HFFc6 (cell line): Measurements from ENCODE around the gene CLDN9. TPM values are rescaled to one million over a fixed set of nuclear protein-coding genes. Genes with fewer than 3 reads are reported as not detected.

Source experiments
- DNase-seq: peaks from one replicate; pipeline ENCODE4 v3.0.0-alpha.2; 2018
- H3K27ac Mint-ChIP-seq: 2 replicates; pipeline ENCODE4 v1.8.0; 2020; ENCODE audit warnings: mild to moderate bottlenecking, mixed read lengths
- H3K27me3 Mint-ChIP-seq: 2 replicates; pipeline ENCODE4 v1.8.0; 2021; ENCODE audit warnings: mild to moderate bottlenecking, moderate library complexity, mixed read lengths; ENCODE audit not compliant: insufficient read depth
- H3K36me3 Mint-ChIP-seq: 2 replicates; pipeline ENCODE4 v1.8.0; 2021; ENCODE audit warnings: low read depth, mixed read lengths
- H3K4me1 Mint-ChIP-seq: 2 replicates; pipeline ENCODE4 v1.8.0; 2020; ENCODE audit warnings: low read depth, mixed read lengths
- H3K4me3 Mint-ChIP-seq: 2 replicates; pipeline ENCODE4 v1.8.0; 2020; ENCODE audit warnings: mild to moderate bottlenecking, moderate library complexity, mixed read lengths
- H3K9me3 Mint-ChIP-seq: 2 replicates; pipeline ENCODE4 v1.8.0; 2020; ENCODE audit warnings: mild to moderate bottlenecking, mixed read lengths
- total RNA-seq, 6 experiments: library from RNA; stranded (reverse); fragmentation: NEBNext Ultra II Directional; extraction: Animal tissue kit (Norgen Biotek cat#: 25700); gene quantifications; 2 replicates in 1 of 6; 3 replicates in 5 of 6; pipeline ENCODE4 v1.2.3, GENCODE V29; 2021
- TF ChIP-seq, protein P1 (sequence below): fragments of 200-600 bp; sonication (generic); IDR thresholded peaks from 2 replicates; pipeline ENCODE4 v1.5.0; 2021; ENCODE audit warnings: antibody characterized with exemption, mild to moderate bottlenecking

CLDN9 gene
- total RNA-seq, 6 experiments from 2014 or later, result not detected

DNA sequence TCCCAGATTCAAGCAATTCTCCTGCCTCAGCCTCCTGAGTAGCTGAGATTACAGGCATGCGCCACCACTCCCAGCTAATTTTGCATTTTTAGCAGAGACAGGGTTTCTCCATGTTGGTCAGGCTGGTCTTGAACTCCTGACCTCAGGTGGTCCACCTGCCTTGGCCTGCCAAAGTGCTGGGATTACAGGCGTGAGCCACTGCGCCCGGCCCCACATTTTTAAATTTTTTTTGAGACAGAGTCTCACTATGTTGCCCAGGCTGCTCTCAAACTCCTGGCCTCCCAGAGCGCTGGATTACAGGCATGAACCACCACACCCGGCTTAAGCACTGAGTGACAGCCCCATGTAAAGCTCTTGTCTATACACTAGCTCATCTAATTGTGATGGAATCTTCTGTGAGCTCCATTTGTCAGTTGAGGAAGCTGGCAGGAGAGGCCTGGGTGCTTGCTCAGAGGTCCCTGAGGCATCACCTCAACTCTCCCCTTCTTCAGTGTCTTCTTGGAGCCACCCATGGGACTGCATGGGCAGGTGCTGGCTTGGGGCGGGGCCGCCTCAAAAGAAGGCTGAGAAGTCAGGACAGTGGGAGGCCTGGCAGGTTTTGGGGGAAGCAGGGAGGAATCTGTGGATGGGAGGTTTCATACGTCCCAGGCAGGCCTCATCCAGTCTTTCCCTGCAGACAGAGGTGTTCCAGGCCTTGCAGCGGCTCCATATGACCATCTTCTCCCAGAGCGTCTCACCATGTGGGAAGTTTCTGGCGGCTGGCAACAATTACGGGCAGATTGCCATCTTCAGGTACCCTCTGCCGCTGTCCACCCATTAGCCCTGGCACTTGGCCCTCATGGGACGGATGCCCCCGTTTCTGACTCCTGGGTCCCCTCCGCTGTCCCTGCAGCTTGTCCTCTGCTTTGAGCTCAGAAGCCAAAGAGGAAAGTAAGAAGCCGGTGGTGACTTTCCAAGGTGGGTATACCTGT is 12.6 kb downstream of the CLDN9 start:
- Mint-ChIP-seq H3K27me3 (peaks cover 58% of the 10 kb centered on the region), H3K36me3 (peaks cover 45% of the 10 kb centered on the region), H3K4me1 (peaks cover 33% of the 10 kb centered on the region), H3K27ac (peak overlapping the region; percentile 40), H3K9me3 (peaks cover 11% of the 10 kb centered on the region), H3K4me3 (peak overlapping the region; percentile 99)
- DNase-seq, result no peak
- TF ChIP-seq, protein P1, sequence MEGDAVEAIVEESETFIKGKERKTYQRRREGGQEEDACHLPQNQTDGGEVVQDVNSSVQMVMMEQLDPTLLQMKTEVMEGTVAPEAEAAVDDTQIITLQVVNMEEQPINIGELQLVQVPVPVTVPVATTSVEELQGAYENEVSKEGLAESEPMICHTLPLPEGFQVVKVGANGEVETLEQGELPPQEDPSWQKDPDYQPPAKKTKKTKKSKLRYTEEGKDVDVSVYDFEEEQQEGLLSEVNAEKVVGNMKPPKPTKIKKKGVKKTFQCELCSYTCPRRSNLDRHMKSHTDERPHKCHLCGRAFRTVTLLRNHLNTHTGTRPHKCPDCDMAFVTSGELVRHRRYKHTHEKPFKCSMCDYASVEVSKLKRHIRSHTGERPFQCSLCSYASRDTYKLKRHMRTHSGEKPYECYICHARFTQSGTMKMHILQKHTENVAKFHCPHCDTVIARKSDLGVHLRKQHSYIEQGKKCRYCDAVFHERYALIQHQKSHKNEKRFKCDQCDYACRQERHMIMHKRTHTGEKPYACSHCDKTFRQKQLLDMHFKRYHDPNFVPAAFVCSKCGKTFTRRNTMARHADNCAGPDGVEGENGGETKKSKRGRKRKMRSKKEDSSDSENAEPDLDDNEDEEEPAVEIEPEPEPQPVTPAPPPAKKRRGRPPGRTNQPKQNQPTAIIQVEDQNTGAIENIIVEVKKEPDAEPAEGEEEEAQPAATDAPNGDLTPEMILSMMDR, result no peak

DNA sequence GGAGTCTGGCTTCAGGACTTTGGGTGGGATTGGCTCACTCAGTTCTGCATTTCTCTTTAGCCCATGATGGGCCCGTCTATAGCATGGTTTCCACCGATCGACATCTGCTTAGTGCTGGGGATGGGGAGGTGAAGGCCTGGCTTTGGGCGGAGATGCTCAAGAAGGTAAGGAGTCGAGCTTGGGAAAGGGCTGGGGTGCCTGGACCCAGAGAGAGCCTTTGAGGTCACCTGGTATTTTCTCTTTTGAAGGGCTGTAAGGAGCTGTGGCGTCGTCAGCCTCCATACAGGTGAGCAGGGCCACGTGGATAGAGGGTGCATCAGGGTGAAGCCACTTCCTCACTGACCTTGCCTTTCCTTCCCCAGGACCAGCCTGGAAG is 13.3 kb downstream of the CLDN9 start:
- Mint-ChIP-seq H3K4me1 (peaks cover 33% of the 10 kb centered on the region), H3K9me3 (peaks cover 11% of the 10 kb centered on the region), H3K36me3 (peaks cover 41% of the 10 kb centered on the region), H3K27me3 (peaks cover 64% of the 10 kb centered on the region), H3K4me3 (no peak overlapping the region), H3K27ac (peak overlapping the region; percentile 40)
- DNase-seq, result no peak
- TF ChIP-seq, protein P1, result no peak

DNA sequence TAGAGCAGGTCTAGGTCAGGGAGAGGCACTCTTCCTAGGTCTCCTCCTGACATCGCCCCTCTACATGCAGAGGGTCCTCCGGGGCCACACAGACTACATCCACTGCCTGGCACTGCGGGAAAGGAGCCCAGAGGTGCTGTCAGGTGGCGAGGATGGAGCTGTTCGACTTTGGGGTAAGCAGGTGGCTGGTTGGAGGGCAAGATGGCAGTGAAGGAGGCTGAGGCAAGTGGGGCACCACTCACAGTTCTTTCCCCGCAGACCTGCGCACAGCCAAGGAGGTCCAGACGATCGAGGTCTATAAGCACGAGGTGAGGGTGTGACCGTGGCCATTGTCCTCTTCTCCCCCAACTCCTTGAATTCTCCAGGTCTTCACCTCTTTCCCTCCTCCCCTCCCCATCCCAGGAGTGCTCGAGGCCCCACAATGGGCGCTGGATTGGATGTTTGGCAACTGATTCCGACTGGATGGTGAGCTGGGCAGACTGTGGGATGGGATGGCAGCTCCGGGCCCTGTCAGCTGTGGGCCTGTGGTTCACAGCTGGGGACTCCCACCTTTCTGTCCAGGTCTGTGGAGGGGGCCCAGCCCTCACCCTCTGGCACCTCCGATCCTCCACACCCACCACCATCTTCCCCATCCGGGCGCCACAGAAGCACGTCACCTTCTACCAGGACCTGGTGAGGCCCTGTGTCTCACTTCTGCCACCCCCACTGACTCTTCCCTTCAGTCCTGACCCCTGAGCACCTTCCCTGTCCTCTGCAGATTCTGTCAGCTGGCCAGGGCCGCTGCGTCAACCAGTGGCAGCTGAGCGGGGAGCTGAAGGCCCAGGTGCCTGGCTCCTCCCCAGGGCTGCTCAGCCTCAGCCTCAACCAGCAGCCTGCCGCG is 14.1 kb downstream of the CLDN9 start:
- peaks cover 32% of the 10 kb centered on the region for H3K36me3 Mint-ChIP-seq
- DNase-seq, result no peak
- H3K4me1 Mint-ChIP-seq, result peaks cover 30% of the 10 kb centered on the region
- TF ChIP-seq, protein P1, result no peak
- H3K27ac Mint-ChIP-seq, result no peak overlapping the region
- no peak overlapping the region for H3K4me3 Mint-ChIP-seq
- peaks cover 11% of the 10 kb centered on the region for H3K9me3 Mint-ChIP-seq
- H3K27me3 Mint-ChIP-seq, result peaks cover 60% of the 10 kb centered on the region

DNA sequence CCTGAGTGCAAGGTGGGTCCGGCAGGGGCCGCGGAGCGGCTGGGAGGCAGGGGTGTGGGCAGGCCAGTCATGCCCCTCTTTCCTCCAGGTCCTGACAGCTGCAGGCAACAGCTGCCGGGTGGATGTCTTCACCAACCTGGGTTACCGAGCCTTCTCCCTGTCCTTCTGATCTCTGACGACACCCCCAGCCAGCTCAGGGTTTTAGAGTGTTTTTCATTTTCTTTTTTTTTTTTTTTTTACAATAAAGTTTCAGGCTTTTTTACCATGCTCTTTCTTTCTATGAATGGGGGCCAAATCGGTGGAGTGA is 14.7 kb downstream of the CLDN9 start:
- Mint-ChIP-seq H3K9me3 (peaks cover 11% of the 10 kb centered on the region), H3K36me3 (peaks cover 26% of the 10 kb centered on the region), H3K4me3 (no peak overlapping the region), H3K4me1 (peaks cover 24% of the 10 kb centered on the region), H3K27ac (0 out of 2 replicates have a peak overlapping the region, but pooled peaks have one; percentile 18), H3K27me3 (peaks cover 58% of the 10 kb centered on the region)
- DNase-seq, result no peak
- TF ChIP-seq, protein P1, result no peak

DNA sequence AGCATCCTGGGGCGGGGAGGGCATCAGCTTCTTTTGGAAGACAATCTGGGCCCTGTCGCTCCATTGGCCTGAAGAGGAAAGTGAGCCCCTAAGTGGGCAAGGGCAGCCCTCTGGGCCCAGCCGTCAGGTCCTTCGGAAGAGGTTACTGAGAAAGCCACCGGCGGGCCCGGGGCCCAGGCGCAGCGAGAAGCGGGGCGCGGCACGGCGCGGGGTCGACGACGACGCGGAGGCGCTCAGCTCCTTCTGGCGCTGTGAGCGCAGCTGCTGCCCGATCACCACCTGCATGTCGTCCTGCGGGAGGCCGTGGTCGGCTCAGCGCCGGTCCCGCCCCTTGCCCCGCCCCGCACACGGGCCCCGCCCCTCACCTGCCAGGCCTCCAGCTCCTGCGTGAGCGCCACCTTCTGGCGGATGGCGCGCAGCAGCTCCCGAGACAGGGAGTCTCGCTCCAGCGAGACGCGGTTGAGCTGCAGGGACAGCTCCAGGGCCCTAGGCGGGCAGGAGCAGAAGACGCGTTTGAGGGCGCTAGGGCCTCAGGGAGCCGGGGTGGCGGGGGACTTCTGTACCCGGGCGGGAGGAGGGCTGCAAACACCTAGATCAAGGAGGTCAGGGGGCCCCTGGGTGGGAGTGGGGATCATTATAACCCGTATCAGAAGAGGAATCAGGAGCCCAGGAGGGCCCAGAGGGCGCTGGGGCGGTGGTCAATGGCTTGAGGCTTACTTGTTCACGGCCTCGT is 15.4 kb downstream of the CLDN9 start:
- H3K4me3 Mint-ChIP-seq, result no peak overlapping the region
- no peak overlapping the region for H3K27ac Mint-ChIP-seq
- peaks cover 17% of the 10 kb centered on the region for H3K4me1 Mint-ChIP-seq
- H3K9me3 Mint-ChIP-seq, result peaks cover 11% of the 10 kb centered on the region
- DNase-seq, result peak; percentile 32
- peaks cover 54% of the 10 kb centered on the region for H3K27me3 Mint-ChIP-seq
- H3K36me3 Mint-ChIP-seq, result peaks cover 19% of the 10 kb centered on the region
- TF ChIP-seq, protein P1, result peak; percentile 84
